NOMO-1 (cell line): Measurements from ENCODE around the gene POLA1.
A peak's percentile ranks its signal among the peaks of the same experiment; 100 is the strongest.

ENCODE experiments used
- DNase-seq, 2 experiments: peaks; one replicate each; lab custom pipeline; 2025; ENCODE audit not compliant: unreplicated experiment in 2 of 2; lab: John Stamatoyannopoulos, UW

Gene POLA1

GRCh38 chrX:24694825-24695224 lies 1.1 kb downstream of the POLA1 start:
- peak in 1 of 2 experiments; percentile 10 for DNase-seq

GRCh38 chrX:24696294-24696693 lies 2.6 kb downstream of the POLA1 start:
- DNase-seq, result no peak

GRCh38 chrX:24702362-24703184 lies 8.9 kb downstream of the POLA1 start:
- DNase-seq, result no peak

- no peak for DNase-seq
Observed at GRCh38 chrX:24703185-24703494, 9.4 kb downstream of the POLA1 start.

- no peak for DNase-seq
Observed at GRCh38 chrX:24718771-24719170, 25.1 kb downstream of the POLA1 start.

- no peak for DNase-seq
Observed at GRCh38 chrX:24720036-24720435, 26.3 kb downstream of the POLA1 start.

- no peak for DNase-seq
Observed at GRCh38 chrX:24728530-24728929, 34.8 kb downstream of the POLA1 start.

GRCh38 chrX:24732766-24733500 lies 39.2 kb downstream of the POLA1 start:
- DNase-seq, result peak in 1 of 2 experiments; percentile 37

GRCh38 chrX:24741330-24741729 lies 47.6 kb downstream of the POLA1 start:
- no peak for DNase-seq

- no peak for DNase-seq
Observed at GRCh38 chrX:24748196-24748595, 54.5 kb downstream of the POLA1 start.

- DNase-seq, result no peak
Observed at GRCh38 chrX:24759786-24760185, 66.1 kb downstream of the POLA1 start.

GRCh38 chrX:24760363-24761000 lies 66.8 kb downstream of the POLA1 start:
- no peak for DNase-seq

- DNase-seq, result no peak
Observed at GRCh38 chrX:24761306-24761705, 67.6 kb downstream of the POLA1 start.

- no peak for DNase-seq
Observed at GRCh38 chrX:24763989-24764388, 70.3 kb downstream of the POLA1 start.

GRCh38 chrX:24767557-24767956 lies 73.8 kb downstream of the POLA1 start:
- DNase-seq, result no peak

GRCh38 chrX:24768556-24768955 lies 74.8 kb downstream of the POLA1 start:
- no peak for DNase-seq

GRCh38 chrX:24774650-24775049 lies 80.9 kb downstream of the POLA1 start:
- no peak for DNase-seq

GRCh38 chrX:24775891-24776290 lies 82.2 kb downstream of the POLA1 start:
- DNase-seq, result no peak

- peak; percentile 70 to 75 for DNase-seq
Observed at GRCh38 chrX:24777660-24778059, 83.9 kb downstream of the POLA1 start.

GRCh38 chrX:24782011-24782410 lies 88.3 kb downstream of the POLA1 start:
- DNase-seq, result no peak

GRCh38 chrX:24789047-24789446 lies 95.3 kb downstream of the POLA1 start:
- DNase-seq, result no peak

GRCh38 chrX:24790166-24790565 lies 96.4 kb downstream of the POLA1 start:
- DNase-seq, result no peak
